ENCODE measurements around the gene MLLT10. TPM values are rescaled to one million over a fixed set of nuclear protein-coding genes. Genes with fewer than 3 reads are reported as not detected.
A peak's percentile ranks its signal among the peaks of the same experiment; 100 is the strongest.

The MLLT10 gene
- total and polyA plus RNA-seq, 2 of the 8 experiments (the other 6 are each of a cell fraction or from before 2014, with no cell fraction given), result 53.1 to 62.1 TPM

GRCh38 chr10:21530168-21530567, 3.9 kb upstream of the MLLT10 start:
- H4K5ac ChIP-seq (ENCODE audit: insufficient read length, low read depth, low read length), result peak overlapping the region; percentile 62
- H2BK5ac ChIP-seq (ENCODE audit: low read depth, low read length), result no peak overlapping the region
- no peaks in the 10 kb centered on the region for H3K9me3 ChIP-seq (ENCODE audit: insufficient read depth in 2 of 2, low read depth in 1 of 2, low read length in 1 of 2)
- WGBS, 2 experiments (ENCODE audit: extremely low coverage in 1 of 2, insufficient coverage in 1 of 2, insufficient read length in 1 of 2, insufficient replicate concordance in 2 of 2, low coverage in 1 of 2, low lambda C conversion rate in 2 of 2, missing lambda C conversion rate in 1 of 2), result 97% methylated on average over 1 of the region's 1 CpG; no CpG with 5 or more reads in 1 of the 2 experiments
- no peaks in the 10 kb centered on the region for H3K27me3 ChIP-seq (replicated peaks in 1 of 4; ENCODE audit: control insufficient read depth in 3 of 4, extremely low read depth in 1 of 4, insufficient read depth in 3 of 4, low read length in 3 of 4)
- H2BK20ac ChIP-seq (ENCODE audit: low read length), result no peak overlapping the region
- ChIA-PET POLR2A (ENCODE audit: partially characterized antibody) (interaction anchor here (0.7 to 17.3 kb wide), 4 partner anchors 9 to 33 kb away, joined by 3 to 322 read pairs (median 4); no protein-coding TSS in a partner anchor), CTCF (ENCODE audit: partially characterized antibody) (interaction anchor here (0.8 to 1.4 kb wide), 2 partner anchors 15 to 21 kb away, joined by 3 read pairs; no protein-coding TSS in a partner anchor)
- H3K23ac ChIP-seq (ENCODE audit: insufficient read length), result no peak overlapping the region
- no peak overlapping the region for H4K8ac ChIP-seq (ENCODE audit: extremely low read depth, insufficient read depth, low read length)
- no peak overlapping the region for H3K9ac ChIP-seq (replicated peaks in 1 of 4; ENCODE audit: extremely low read depth in 1 of 4, low read depth in 3 of 4, low read length in 3 of 4)
- H3K4ac ChIP-seq (replicated peaks; ENCODE audit: insufficient read length, low read depth, low read length), result no peak overlapping the region
- H3K14ac ChIP-seq (ENCODE audit: insufficient read length), result no peak overlapping the region
- H2BK15ac ChIP-seq (ENCODE audit: low read length), result no peak overlapping the region
- H3K4me1 ChIP-seq (replicated peaks in 1 of 4; ENCODE audit: control insufficient read depth in 3 of 4, insufficient read depth in 4 of 4, low read length in 3 of 4), result peaks cover 0 to 14% (median 6%) of the 10 kb centered on the region in 4 experiments; a peak in 4 of 7 replicates
- no peak overlapping the region for H2AFZ ChIP-seq (ENCODE audit: low read length)
- H3K79me1 ChIP-seq (ENCODE audit: low read depth, low read length), result no peaks in the 10 kb centered on the region
- H4K20me1 ChIP-seq (replicated peaks in 1 of 2; ENCODE audit: control insufficient read depth in 1 of 2, insufficient read depth in 2 of 2, low read length in 2 of 2), result no peaks in the 10 kb centered on the region
- H4K91ac ChIP-seq (replicated peaks; ENCODE audit: insufficient read length, low read length), result no peak overlapping the region
- no peak overlapping the region for H3K4me3 ChIP-seq (ENCODE audit: extremely low read depth in 1 of 4, insufficient read depth in 2 of 4, low read depth in 3 of 4, low read length in 4 of 4)
- H2AK5ac ChIP-seq (ENCODE audit: low read depth, low read length), result no peak overlapping the region
- no peak for FAIRE-seq
- H3K56ac ChIP-seq (replicated peaks; ENCODE audit: insufficient read length, low read depth, low read length), result no peak overlapping the region
- H3K4me2 ChIP-seq (ENCODE audit: insufficient read depth in 1 of 2, low read depth in 2 of 2, low read length in 2 of 2), result no peak overlapping the region
- H3K18ac ChIP-seq (ENCODE audit: extremely low read depth, low read length), result no peak overlapping the region; the same call in 1 of the 2 replicates
- DNase-seq (ENCODE audit: low read depth in 1 of 2, low spot score in 2 of 2), result no peak
- no peaks in the 10 kb centered on the region for H3K36me3 ChIP-seq (ENCODE audit: control insufficient read depth in 2 of 4, insufficient read depth in 4 of 4, low read length in 3 of 4)
- H3K79me2 ChIP-seq (ENCODE audit: control insufficient read depth in 1 of 2, insufficient read depth in 2 of 2, low read length in 2 of 2), result peaks cover 0 to 45% of the 10 kb centered on the region in 2 experiments; a peak in 2 of 4 replicates
- H2BK12ac ChIP-seq (ENCODE audit: low read depth, low read length), result no peak overlapping the region
- no peak overlapping the region for H2BK120ac ChIP-seq (replicated peaks; ENCODE audit: low read depth, low read length)
- H3K27ac ChIP-seq (ENCODE audit: low read depth, low read length), result no peak overlapping the region
- peaks cover 11% of the 10 kb centered on the region; the same call in 1 of the 2 replicates for H3K23me2 ChIP-seq (ENCODE audit: low read depth, low read length)
